Measurements from ENCODE around the gene TIMD4. TPM values are rescaled to one million over a fixed set of nuclear protein-coding genes. Genes with fewer than 3 reads are reported as not detected.
"Not testable (repeated sequence)": the region's sequence is repeated elsewhere in the genome, so short reads cannot be mapped to it uniquely, and the experiment has no call there.

TIMD4 gene
- total RNA-seq, 1 experiment from 2014 or later, result not detected

DNA sequence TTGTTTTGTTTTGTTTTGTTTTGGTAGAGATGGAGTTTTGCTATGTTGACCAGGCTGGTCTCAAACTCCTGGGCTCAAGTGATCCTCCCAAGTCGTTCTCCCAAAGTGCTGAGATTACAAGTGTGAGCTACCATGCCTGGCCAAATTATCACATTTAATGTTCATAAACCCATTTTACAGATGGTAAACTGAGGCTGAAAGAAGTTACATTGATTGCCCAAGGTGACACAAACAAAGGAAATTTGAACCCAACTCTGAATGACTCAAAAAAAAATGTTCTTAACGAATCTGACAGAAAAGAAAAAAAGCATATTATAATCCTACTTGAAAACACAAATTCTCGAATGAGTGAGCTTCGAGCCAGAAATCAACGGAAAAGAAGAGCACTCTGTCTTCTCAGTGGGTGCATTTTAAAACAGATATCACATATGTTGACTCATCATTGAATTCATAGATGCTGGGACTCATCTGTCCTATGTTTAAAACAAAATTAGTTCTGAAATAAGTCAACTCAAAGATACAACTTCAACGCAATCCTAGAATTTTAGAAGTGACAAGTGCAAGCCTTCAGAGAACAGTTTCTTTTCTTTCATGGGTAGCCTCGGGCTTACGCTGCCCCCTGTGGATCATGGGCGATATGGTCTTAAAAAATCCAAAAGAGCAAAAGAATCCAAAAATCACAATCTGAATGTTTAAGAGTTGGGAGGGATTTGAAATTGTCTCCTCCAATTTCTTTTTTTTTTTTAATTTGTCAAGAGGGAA lies 28.4 kb downstream of the TIMD4 start:
- H3K27me3 Mint-ChIP-seq (ENCODE audit: unreplicated experiment), result no peaks in the 10 kb centered on the region
- no TSS peak for BruUV-seq (replicated peaks)
- H3K4me1 Mint-ChIP-seq (ENCODE audit: low read depth, unreplicated experiment), result no peaks in the 10 kb centered on the region
- DNase-seq, result peak; percentile 52
- peaks cover 5% of the 10 kb centered on the region for H3K9me3 Mint-ChIP-seq (ENCODE audit: low read depth, unreplicated experiment)
- H3K4me3 Mint-ChIP-seq (ENCODE audit: low read depth, unreplicated experiment), result no peak overlapping the region
- no peak overlapping the region for H3K27ac Mint-ChIP-seq (ENCODE audit: unreplicated experiment)
- intact Hi-C loops (cut with micrococcal nuclease; ENCODE audit: unreplicated experiment), result loop anchor here (5.0 kb wide), 2 partner anchors 93 to 198 kb away; no protein-coding TSS in a partner anchor
- CTCF ChIA-PET, result no interaction called here
- TF ChIP-seq, protein P1, sequence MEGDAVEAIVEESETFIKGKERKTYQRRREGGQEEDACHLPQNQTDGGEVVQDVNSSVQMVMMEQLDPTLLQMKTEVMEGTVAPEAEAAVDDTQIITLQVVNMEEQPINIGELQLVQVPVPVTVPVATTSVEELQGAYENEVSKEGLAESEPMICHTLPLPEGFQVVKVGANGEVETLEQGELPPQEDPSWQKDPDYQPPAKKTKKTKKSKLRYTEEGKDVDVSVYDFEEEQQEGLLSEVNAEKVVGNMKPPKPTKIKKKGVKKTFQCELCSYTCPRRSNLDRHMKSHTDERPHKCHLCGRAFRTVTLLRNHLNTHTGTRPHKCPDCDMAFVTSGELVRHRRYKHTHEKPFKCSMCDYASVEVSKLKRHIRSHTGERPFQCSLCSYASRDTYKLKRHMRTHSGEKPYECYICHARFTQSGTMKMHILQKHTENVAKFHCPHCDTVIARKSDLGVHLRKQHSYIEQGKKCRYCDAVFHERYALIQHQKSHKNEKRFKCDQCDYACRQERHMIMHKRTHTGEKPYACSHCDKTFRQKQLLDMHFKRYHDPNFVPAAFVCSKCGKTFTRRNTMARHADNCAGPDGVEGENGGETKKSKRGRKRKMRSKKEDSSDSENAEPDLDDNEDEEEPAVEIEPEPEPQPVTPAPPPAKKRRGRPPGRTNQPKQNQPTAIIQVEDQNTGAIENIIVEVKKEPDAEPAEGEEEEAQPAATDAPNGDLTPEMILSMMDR (IDR thresholded peaks at IDR 0.05; ENCODE audit: unreplicated experiment), result peak; percentile 33
- no peaks in the 10 kb centered on the region for H3K36me3 Mint-ChIP-seq (ENCODE audit: insufficient read depth, unreplicated experiment)

DNA sequence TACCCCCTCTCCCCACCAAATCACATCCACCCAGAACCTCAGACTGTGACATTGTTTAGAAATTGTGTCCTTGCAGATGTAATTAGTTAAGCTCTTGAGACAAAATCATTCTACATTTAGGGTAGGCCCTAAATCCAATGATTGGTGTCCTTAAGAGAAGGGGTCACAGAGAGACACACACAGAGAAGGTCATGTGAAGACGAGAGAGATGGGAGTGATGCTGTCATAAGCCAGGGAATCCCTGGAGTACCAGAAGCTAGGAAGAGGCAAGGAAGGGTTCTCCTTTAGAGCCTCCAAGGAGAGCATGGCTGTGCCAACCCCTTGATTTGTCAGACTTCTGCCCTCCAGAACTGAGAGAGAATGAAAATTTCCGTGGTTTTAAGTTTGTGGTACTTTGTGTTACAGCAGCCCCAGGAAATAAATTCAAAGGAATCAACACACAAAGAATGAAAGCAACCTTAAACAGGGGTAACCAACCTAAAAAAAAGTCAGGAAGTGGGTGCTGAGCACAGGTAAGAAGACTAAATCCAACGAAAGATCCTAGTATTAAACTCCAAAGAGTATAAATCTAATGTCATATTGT lies 33.6 kb downstream of the TIMD4 start:
- DNase-seq, result no peak
- BruUV-seq (replicated peaks), result no TSS peak
- Mint-ChIP-seq H3K27me3 (ENCODE audit: unreplicated experiment) (no peaks in the 10 kb centered on the region), H3K9me3 (ENCODE audit: low read depth, unreplicated experiment) (peaks cover 3% of the 10 kb centered on the region), H3K4me1 (ENCODE audit: low read depth, unreplicated experiment) (peaks cover 13% of the 10 kb centered on the region), H3K4me3 (ENCODE audit: low read depth, unreplicated experiment) (no peak overlapping the region), H3K27ac (ENCODE audit: unreplicated experiment) (no peak overlapping the region), H3K36me3 (ENCODE audit: insufficient read depth, unreplicated experiment) (no peaks in the 10 kb centered on the region)
- TF ChIP-seq, protein P1 (IDR thresholded peaks at IDR 0.05; ENCODE audit: unreplicated experiment), result no peak
- intact Hi-C loops (cut with micrococcal nuclease; ENCODE audit: unreplicated experiment), result no loop called here
- CTCF ChIA-PET, result no interaction called here

DNA sequence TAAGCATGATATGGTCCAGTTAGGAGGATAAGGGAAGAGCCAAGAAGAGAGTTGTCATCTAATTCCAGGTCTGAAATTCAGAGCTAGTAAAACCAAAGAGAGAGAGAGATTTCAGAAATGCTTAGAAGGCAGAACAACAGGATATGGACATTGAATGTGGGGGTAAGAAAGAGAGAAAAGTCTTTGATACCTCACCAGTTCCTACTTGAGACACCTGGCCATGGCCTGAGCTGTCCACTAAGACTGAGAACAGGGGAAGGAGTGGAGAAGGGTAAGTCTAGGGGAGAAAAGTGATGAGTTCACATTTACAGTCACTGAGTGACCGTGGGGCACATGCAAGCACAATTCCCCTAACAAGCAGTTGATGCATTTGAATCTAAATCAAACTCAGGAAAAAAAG lies 35.5 kb downstream of the TIMD4 start:
- CTCF ChIA-PET, result interaction anchor here (0.8 kb wide), 1 partner anchor 11 kb away, joined by 4 read pairs; no protein-coding TSS in a partner anchor

DNA sequence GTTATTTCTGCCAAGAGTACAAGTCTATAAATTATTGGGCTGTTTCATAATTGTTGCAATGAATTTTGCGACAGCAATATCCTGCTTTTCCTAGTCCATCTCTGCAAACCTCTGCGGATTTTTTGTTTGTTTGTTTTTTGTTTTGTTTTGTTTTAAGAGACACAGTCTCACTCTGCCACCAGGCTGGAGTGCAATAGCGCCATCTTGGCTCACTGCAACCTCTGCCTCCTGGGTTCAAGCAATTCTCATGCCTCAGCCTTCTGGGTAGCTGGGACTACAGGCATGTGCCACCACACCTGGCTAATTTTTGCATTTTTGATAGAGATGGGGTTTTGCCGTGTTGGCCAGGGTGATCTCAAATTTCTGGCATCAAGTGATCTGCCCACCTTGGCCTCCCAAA lies 37.3 kb downstream of the TIMD4 start:
- DNase-seq; CTCF ChIA-PET; H3K27ac Mint-ChIP-seq (ENCODE audit: unreplicated experiment); intact Hi-C loops (cut with micrococcal nuclease; ENCODE audit: unreplicated experiment); H3K27me3 Mint-ChIP-seq (ENCODE audit: unreplicated experiment); H3K36me3 Mint-ChIP-seq (ENCODE audit: insufficient read depth, unreplicated experiment); H3K4me3 Mint-ChIP-seq (ENCODE audit: low read depth, unreplicated experiment); H3K9me3 Mint-ChIP-seq (ENCODE audit: low read depth, unreplicated experiment); BruUV-seq (replicated peaks): not testable (repeated sequence)
- H3K4me1 Mint-ChIP-seq (ENCODE audit: low read depth, unreplicated experiment), result peaks cover 13% of the 10 kb centered on the region

More for the DNA sequence above, 35.5 kb downstream of the TIMD4 start:
- intact Hi-C loops (cut with micrococcal nuclease; ENCODE audit: unreplicated experiment), result no loop called here
- H3K4me1 Mint-ChIP-seq (ENCODE audit: low read depth, unreplicated experiment), result peaks cover 13% of the 10 kb centered on the region
- peaks cover 3% of the 10 kb centered on the region for H3K9me3 Mint-ChIP-seq (ENCODE audit: low read depth, unreplicated experiment)
- no peaks in the 10 kb centered on the region for H3K27me3 Mint-ChIP-seq (ENCODE audit: unreplicated experiment)
- no TSS peak for BruUV-seq (replicated peaks)
- H3K27ac Mint-ChIP-seq (ENCODE audit: unreplicated experiment), result no peak overlapping the region
- H3K36me3 Mint-ChIP-seq (ENCODE audit: insufficient read depth, unreplicated experiment), result no peaks in the 10 kb centered on the region
- TF ChIP-seq, protein P1 (IDR thresholded peaks at IDR 0.05; ENCODE audit: unreplicated experiment), result no peak
- H3K4me3 Mint-ChIP-seq (ENCODE audit: low read depth, unreplicated experiment), result no peak overlapping the region
- no peak for DNase-seq
